CMK (cell line): ENCODE results near the gene CDC5L.
"Not testable (repeated sequence)": the region's sequence is repeated elsewhere in the genome, so short reads cannot be mapped to it uniquely, and the experiment has no call there.

ENCODE experiments used
- DNase-seq: peaks from one replicate; pipeline ENCODE4 v3.0.0-alpha.2; 2010; ENCODE audit warnings: low read depth

CDC5L gene

GRCh38 chr6:44415449-44415848, 27.9 kb downstream of the CDC5L start:
- no peak for DNase-seq

DNA sequence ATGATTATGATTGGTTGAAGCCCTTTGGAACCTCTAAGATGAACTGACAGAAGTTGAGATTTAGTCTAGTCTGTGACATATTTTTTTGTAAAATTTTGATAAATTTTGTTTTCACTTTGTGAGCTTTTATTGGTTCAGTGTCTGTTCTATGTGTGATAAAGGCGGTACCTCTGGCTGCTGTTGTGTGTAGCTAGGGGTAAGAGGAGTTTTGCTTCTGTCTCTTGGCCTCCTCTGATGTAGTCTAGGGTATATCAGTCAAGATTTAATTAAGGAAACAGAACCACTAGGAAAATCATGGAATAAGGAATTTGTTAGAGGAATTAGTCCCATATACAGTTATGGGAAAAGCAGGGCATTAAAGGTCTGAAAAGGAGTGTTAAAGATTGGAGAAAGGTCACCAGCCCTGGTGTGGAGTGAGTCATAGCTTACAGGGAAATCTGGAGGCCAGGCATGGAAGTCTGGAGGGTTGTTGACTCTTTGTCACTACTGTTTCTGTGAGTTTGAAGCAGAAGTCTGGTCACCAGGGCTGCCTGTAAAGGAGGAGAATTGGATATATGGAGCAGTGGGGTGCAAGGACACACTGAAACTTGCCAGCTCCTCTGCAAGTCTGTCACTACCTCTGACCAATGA, 28.5 kb downstream of the CDC5L start:
- DNase-seq = no peak

GRCh38 chr6:44422531-44422930, 35.0 kb downstream of the CDC5L start:
- no peak for DNase-seq

DNA sequence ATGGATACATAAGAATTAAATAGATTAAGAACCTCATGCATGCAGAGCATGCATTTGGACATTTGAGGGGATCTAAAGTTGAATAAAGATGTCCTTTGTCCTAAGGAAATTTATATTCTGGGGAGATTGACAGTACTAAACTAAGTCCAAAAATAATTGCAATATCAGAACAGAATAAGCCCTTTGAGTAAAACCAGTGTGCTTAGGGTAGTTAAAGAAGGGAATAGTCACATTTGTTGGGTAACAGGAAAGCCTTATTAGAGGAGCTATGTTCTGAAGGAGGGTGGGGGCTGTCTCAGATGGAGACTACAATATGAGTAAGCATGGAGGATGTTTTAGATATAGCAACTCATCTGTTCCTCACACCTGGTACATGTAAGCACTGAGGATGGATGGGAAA, 35.8 kb downstream of the CDC5L start:
- no peak for DNase-seq

DNA sequence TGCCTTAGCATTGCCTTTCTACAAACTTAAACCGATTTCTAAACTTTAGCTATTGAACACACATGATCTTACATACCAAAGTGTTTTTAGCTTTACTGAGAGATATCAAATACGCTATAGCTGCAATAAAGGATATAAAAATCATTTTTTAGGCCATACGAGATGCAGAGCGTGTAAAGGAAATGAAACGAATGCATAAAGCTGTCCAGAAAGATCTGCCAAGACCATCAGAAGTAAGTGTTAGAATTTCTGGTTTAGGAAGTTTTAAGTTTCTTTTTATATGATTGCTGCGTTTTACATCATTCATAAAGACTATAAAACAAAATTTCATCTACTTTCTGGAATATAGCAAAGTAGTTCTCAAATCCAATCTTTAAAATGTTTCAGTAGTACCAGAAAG, 38.4 kb downstream of the CDC5L start:
- DNase-seq = no peak

GRCh38 chr6:44428682-44429081, 41.2 kb downstream of the CDC5L start:
- DNase-seq = no peak

DNA sequence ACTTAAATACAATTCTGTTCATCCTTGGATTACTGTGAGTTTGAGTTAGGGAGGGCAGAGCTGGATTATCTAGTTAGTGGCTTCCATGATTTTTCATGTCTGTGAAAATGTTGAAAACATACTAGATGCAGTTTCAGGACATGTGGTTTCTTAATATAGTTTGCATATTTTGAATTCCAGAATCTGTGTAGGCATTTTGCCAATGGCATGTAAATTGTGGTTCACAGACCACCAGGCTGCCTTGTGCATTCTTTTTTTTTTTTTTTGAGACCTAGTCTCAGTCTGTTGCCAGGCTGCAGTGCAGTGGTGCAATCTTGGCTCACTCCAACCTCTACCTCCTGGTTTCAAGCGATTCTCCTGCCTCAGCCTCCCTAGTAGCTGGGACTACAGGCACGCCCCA, 42.8 kb downstream of the CDC5L start:
- no peak for DNase-seq

DNA sequence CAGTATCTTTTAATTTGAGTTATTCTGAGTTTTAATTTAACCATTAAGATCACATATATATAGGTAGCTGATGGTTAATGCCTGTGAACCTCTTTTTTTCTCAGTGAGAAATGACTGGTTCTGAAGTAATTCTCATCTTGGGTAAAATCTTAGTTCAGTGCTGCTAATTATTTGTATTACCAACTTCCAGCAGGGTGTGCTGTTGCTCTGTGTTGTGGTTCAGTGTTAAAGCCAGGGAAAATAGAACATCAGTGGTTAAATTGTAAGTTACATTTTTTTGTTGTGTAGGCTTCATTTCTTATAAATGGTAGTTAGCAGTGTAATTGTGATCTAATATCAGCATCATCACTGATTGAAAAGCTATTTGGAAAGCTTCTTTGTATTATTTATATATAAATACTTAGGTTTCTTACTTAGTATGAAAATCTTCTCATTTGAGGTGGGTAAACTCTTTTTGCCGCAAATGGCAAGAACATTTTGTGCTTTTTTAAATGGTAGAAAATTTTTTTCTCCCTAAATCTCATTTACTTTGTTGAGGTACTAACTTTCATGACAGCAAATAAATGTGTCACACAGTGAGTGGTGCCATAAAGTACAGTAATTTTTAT, 43.7 kb downstream of the CDC5L start:
- peak; percentile 24 for DNase-seq

- DNase-seq = no peak
These were observed 44.7 kb downstream of the CDC5L start for GRCh38 chr6:44432227-44432626.

DNA sequence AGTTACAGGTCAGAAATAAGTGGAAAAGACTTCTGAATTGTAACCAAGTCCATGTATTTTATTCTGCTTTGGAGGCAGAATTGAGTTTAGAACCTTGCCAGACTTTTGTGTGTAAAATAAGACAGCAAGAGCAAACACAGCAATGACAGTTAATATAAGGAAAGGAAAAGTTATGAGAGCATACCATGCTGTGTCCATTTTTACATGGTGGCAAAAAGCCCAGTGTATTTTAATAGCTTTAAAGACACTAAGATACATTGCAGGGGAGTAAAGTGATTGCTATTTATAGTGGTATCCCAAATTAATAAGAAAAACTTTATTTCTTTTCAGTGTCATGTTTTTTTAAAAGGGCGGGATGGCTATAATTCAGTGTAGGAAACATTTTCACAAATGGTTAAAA, 45.2 kb downstream of the CDC5L start:
- no peak for DNase-seq

DNA sequence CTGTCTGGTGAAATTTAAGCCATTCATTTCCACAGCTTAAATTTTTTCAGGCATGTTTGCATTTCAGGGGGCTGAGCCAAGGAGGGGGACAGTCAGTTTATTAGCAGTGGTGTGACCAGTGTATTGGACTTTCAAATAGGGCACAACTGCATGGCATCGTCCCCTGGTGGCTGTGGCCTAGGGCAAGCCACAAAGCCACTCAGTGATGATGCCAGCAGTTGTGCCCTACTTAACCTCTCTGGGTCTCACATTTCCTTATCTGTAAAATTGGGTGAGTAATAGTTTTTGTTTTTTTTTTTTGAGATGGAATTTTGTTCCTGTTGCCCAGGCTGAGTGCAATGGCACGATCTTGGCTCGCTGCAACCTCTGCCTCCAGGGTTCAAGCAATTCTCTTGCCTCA, 48.0 kb downstream of the CDC5L start:
- DNase-seq = no peak

DNA sequence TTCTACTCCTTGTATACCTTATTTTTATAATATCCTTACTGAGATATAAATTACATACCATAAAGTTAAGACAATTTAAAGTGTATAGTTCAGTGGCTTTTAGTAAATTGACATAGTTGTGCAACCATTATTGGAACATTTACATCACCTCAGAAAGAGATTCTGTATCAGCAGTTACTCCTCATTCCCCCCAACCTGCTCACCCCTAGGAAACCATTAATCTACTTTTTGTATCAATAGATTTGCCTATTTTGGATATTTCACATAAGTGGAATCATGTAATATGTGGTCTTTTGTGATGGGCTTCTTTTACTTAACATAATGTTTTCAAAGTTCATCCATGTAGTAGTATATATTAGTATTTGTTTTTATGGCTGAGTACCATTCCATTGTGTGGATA, 51.3 kb downstream of the CDC5L start:
- no peak for DNase-seq

GRCh38 chr6:44439270-44440045, 52.0 kb downstream of the CDC5L start:
- DNase-seq = no peak

DNA sequence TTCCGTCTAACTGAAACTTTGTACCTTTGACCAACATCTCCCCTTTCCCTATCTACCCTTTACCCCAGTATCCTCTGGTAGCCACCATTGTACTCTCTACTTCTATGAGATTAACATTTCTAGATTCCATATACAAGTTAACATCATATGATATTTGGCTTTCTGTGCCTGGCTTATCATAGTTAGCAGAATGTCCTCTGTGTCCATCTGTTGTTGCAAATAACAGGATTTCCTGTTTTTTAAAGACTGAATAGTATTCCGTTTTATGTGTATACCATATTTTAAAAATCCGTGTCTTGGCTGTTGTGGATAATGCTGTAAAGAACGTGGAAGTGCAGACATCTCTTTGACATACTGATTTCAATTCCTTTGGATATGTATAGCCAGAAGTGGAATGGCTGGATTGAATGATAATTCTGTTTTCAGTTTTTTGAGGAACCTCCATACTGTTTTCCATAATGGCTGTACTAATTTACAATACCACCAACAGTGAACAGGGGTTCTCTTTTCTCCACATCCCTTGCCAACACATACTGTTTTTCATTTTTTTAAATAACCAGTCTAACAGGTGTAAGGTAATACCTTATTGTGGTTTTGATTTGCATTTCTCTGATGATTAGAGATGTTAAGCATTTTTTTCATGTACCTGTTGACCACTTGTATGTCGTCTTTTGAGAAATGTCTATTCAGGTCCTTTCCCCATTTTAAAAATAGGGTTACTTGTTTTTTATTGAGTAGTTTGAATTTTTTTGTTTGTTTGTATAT, 53.8 kb downstream of the CDC5L start:
- no peak for DNase-seq

DNA sequence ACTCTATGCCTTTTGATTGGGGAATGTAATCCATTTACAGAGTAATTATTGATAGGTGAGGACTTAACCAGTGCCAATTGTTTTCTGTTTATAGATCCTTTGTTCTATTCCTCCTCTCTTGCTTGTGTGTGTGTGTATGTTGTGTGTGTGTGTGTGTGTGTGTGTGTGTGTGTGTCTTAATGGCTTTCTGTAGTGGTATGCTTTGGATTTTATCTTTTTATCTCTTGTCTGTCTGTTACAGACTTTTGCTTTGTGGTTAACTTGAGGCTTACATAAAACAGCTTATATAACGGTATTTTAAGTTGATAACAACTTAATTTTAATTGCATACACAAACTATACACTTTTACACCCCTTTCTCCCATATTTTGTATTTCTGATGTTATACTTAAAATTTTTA, 54.7 kb downstream of the CDC5L start:
- peak; percentile 17 for DNase-seq

DNA sequence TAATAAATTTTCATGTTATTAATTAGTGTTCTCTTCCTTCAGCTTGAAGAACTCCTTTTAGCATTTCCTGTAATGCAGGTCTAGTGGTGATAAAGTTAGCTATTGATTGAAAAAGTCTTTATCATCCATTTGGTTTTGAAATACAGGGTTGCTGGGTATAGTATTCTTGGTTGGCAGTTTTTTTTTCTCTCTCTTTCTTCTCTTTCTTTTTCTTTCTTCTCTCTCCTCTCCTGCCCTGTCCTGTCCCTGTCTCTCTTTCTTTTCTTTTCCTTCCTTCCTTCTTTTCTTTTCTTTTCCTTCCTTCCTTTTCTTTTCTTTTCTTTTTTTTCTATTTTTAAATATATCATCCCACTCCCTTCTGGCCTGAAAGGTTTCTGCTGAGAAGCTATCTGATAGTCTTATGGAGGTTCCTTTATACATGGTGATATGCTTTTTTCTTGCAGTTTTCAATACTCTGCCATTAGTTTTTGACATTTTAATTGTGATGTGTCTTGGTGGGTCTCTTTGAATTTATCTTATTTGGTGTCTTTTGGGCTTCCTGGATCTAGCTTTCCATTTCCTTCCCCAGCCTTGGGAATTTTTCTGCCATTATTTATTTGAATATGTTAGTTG, 55.4 kb downstream of the CDC5L start:
- DNase-seq = no peak

DNA sequence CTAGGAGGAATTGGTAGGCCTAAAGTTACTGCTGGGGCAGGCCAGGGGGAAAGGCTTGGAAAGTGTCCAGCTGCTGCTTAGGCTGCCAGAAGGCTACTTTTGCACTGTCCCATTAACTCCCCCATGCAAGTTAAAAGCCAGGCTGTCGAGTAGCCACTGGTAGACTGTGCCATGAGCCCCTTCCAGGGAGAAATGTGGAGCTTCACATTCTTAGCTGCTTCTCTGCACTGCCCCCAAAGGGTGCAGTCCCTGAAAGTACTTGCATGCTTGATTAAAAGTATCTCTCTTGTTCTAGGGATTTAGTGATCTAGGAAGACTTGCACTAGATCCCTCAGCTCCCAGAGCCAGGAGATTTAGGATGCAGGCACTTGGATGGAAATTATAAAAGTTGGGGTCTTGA, 57.3 kb downstream of the CDC5L start:
- no peak for DNase-seq

GRCh38 chr6:44446626-44447300, 59.3 kb downstream of the CDC5L start:
- DNase-seq = no peak

- DNase-seq = not testable (repeated sequence)
These were observed 61.7 kb downstream of the CDC5L start for GRCh38 chr6:44449181-44449580.

DNA sequence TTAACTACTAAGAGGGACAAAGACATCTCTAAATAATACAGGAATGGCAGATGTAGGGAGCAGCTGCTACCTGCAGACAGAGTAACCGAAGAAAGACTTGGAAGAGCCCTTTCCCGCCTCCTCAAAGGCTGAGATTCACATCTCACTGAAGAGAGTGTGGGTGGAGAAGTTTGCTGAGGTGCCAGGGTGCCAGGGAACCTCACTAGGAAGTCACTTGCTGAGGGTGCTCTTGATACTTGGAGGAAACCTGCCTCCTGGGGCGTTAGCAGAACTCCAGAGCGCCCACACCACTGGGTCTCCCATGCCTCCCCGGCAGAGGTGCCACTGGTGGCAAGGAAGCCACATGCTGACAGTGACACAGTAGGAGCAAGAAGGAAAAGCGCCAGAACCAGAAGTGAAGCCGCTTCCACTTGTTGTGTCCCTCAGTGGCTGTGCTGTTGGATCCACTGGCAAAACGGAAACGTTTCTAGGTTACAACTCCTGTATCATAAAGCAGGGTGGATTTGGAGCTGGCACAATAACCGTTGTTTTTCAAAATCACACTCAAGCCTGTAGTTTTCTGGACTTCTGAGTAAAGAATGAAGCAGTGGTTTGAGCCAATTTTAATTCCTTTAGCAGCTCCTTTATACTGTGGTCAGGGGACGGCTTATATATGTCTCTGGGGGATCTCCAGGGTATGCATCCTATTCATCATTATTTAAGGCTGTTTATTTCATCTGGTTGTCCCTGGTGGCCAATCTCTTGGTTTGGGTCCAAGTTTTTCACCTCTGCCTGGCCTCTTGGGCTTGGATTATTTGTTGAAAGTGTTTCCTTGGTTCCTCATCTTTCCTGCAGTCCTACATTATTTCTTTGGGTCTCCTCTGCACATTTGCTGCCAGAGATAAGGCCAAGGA, 64.5 kb downstream of the CDC5L start:
- no peak for DNase-seq

- DNase-seq = no peak
These were observed 65.2 kb downstream of the CDC5L start for GRCh38 chr6:44452725-44453124.
